ENCODE data around the gene GGT7. TPM values are rescaled to one million over a fixed set of nuclear protein-coding genes. Genes with fewer than 3 reads are reported as not detected.

Gene GGT7
- total and polyA plus RNA-seq, 2 of the 4 experiments (the other 2 are of a cell fraction): 3.4 to 25.9 TPM

DNA sequence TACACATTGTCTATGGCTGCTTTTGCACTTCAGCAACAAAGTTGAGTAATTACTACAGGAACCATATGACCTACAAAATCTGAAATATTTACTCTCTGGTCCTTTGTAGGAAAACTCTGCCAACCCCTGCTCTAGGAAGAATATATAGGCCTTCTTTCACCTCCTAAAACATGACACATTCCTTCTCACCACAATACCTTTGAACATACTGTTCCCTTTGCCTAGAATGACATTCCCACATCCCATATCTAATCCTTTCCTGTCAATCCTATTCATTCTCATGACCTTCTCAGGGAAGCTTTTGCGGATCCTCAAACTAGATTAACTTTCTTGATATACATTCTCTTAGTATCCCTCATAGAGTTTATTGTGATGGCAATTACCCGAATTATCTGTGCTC lies 29.2 kb downstream of the GGT7 start:
- dilution Hi-C loops (cut with HindIII; ENCODE audit: low sequenced_read_pairs, unreplicated experiment): no loop called here
- H2BK5ac ChIP-seq (ENCODE audit: low read depth, low read length, poor library complexity, severe bottlenecking): no peak overlapping the region

More for the DNA sequence above, 29.2 kb downstream of the GGT7 start:
- TF ChIP-seq BHLHE40 (IDR thresholded peaks at IDR 0.05; ENCODE audit: low read depth, low read length) (no peak), RCOR1 (IDR thresholded peaks at IDR 0.05; ENCODE audit: insufficient replicate concordance, low read length) (no peak), SMC3 (IDR thresholded peaks at IDR 0.05; ENCODE audit: low read depth, low read length) (no peak), NFE2L2 (IDR thresholded peaks at IDR 0.05; ENCODE audit: low read depth, low read length) (no peak), RFX5 (IDR thresholded peaks at IDR 0.05; ENCODE audit: low read depth, low read length) (no peak), POLR2A (IDR thresholded peaks at IDR 0.05; ENCODE audit: low read depth, low read length) (no peak), MAFK (IDR thresholded peaks at IDR 0.05; ENCODE audit: low read depth, low read length) (no peak), MAZ (IDR thresholded peaks at IDR 0.05; ENCODE audit: borderline replicate concordance, low read depth, low read length) (no peak), FOS (IDR thresholded peaks at IDR 0.05; ENCODE audit: low read depth, low read length) (no peak), CEBPB (IDR thresholded peaks at IDR 0.05; ENCODE audit: low read depth, low read length) (no peak)
- TF ChIP-seq, protein P1, sequence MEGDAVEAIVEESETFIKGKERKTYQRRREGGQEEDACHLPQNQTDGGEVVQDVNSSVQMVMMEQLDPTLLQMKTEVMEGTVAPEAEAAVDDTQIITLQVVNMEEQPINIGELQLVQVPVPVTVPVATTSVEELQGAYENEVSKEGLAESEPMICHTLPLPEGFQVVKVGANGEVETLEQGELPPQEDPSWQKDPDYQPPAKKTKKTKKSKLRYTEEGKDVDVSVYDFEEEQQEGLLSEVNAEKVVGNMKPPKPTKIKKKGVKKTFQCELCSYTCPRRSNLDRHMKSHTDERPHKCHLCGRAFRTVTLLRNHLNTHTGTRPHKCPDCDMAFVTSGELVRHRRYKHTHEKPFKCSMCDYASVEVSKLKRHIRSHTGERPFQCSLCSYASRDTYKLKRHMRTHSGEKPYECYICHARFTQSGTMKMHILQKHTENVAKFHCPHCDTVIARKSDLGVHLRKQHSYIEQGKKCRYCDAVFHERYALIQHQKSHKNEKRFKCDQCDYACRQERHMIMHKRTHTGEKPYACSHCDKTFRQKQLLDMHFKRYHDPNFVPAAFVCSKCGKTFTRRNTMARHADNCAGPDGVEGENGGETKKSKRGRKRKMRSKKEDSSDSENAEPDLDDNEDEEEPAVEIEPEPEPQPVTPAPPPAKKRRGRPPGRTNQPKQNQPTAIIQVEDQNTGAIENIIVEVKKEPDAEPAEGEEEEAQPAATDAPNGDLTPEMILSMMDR (conservative IDR thresholded peaks at IDR 0.05; ENCODE audit: low read depth, low read length): no peak
- TF ChIP-seq, protein P2, sequence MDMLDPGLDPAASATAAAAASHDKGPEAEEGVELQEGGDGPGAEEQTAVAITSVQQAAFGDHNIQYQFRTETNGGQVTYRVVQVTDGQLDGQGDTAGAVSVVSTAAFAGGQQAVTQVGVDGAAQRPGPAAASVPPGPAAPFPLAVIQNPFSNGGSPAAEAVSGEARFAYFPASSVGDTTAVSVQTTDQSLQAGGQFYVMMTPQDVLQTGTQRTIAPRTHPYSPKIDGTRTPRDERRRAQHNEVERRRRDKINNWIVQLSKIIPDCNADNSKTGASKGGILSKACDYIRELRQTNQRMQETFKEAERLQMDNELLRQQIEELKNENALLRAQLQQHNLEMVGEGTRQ (IDR thresholded peaks at IDR 0.05; ENCODE audit: low read depth, low read length): no peak
- TF ChIP-seq, protein P3, sequence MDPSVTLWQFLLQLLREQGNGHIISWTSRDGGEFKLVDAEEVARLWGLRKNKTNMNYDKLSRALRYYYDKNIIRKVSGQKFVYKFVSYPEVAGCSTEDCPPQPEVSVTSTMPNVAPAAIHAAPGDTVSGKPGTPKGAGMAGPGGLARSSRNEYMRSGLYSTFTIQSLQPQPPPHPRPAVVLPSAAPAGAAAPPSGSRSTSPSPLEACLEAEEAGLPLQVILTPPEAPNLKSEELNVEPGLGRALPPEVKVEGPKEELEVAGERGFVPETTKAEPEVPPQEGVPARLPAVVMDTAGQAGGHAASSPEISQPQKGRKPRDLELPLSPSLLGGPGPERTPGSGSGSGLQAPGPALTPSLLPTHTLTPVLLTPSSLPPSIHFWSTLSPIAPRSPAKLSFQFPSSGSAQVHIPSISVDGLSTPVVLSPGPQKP (IDR thresholded peaks at IDR 0.05; ENCODE audit: borderline replicate concordance, low read depth, low read length): no peak
- Histone ChIP-seq H2BK20ac (ENCODE audit: low read depth, low read length) (no peak overlapping the region), H3K56ac (ENCODE audit: extremely low read depth, insufficient read depth, low read length) (no peak overlapping the region), H3K36me3 (ENCODE audit: control insufficient read depth, insufficient read depth, low read length) (peaks cover 11% of the 10 kb centered on the region), H3K9ac (ENCODE audit: low read depth, low read length) (no peak overlapping the region), H3K27me3 (ENCODE audit: control insufficient read depth, insufficient read depth, low read length) (no peaks in the 10 kb centered on the region), H3K18ac (ENCODE audit: low read depth, low read length) (no peak overlapping the region), H4K20me1 (ENCODE audit: insufficient read depth, low read length) (no peaks in the 10 kb centered on the region), H4K8ac (ENCODE audit: low read depth in 2 of 2, low read length in 2 of 2) (no peak overlapping the region), H3K4ac (ENCODE audit: low read depth, low read length) (no peak overlapping the region), H2AK9ac (replicated peaks; ENCODE audit: low read depth, low read length, poor library complexity) (no peak overlapping the region), H3K9me3 (ENCODE audit: control insufficient read depth, insufficient read depth, low read length) (no peaks in the 10 kb centered on the region), H3K23ac (ENCODE audit: low read depth, low read length) (no peak overlapping the region), H2AFZ (replicated peaks; ENCODE audit: low read length, poor library complexity) (no peak overlapping the region), H3K14ac (replicated peaks; ENCODE audit: low read depth, low read length) (no peak overlapping the region), H3K4me1 (ENCODE audit: control insufficient read depth, insufficient read depth, low read length) (no peaks in the 10 kb centered on the region), H2BK120ac (ENCODE audit: low read depth, low read length) (no peak overlapping the region), H4K5ac (ENCODE audit: low read depth, low read length) (no peak overlapping the region), H3K79me1 (ENCODE audit: low read depth in 1 of 2, low read length in 2 of 2) (no peaks in the 10 kb centered on the region), H3K4me2 (ENCODE audit: low read depth, low read length) (no peak overlapping the region), H2BK15ac (ENCODE audit: low read depth, low read length) (no peak overlapping the region), H2AK5ac (ENCODE audit: low read depth, low read length) (no peak overlapping the region), H3K27ac (ENCODE audit: insufficient read depth, low read length) (no peak overlapping the region), H3K9me1 (ENCODE audit: insufficient read depth, low read length) (no peaks in the 10 kb centered on the region), H4K91ac (ENCODE audit: insufficient read depth, low read depth, low read length) (no peak overlapping the region), H3K4me3 (ENCODE audit: insufficient read depth, low read depth, low read length) (no peak overlapping the region)
- in situ Hi-C loops (cut with MboI; ENCODE audit: low sequenced_read_pairs) (loop anchor here (25.0 kb wide), 1 partner anchor 594 kb away; the partner anchor contains the start of gene GDF5), intact Hi-C loops (cut with micrococcal nuclease) (no loop called here)
- no TSS peak for BruUV-seq (replicated peaks)
- no peak for DNase-seq
- no CpG with 5 or more reads among the region's 2 CpGs for WGBS, 2 experiments (ENCODE audit: extremely low coverage in 2 of 2, insufficient read length in 1 of 2)
- CTCF ChIA-PET: no interaction called here
- POLR2A ChIA-PET (ENCODE audit: unreplicated experiment): interaction anchor here (0.6 kb wide), 1 partner anchor 37 kb away, joined by 3 read pairs; no protein-coding TSS in a partner anchor
- no peak for ATAC-seq (ENCODE audit: low read depth)
